GM12892 (cell line): Measurements from ENCODE around the gene ZDHHC3.

ENCODE experiments used
- POLR2A ChIP-seq: IDR thresholded peaks from 2 replicates; pipeline ENCODE4 v1.6.1; 2011; ENCODE audit warnings: low read depth, low read length, control low read depth
- POLR2AphosphoS5 ChIP-seq: IDR thresholded peaks from 2 replicates; pipeline ENCODE4 v1.6.1; 2011; ENCODE audit warnings: low read depth, low read length, control low read depth

- TF ChIP-seq POLR2A: no peak
- no peak for TF ChIP-seq POLR2AphosphoS5
These were observed 61.0 kb downstream of the ZDHHC3 start for GRCh38 chr3:44914936-44915335.
